ENCODE measurements around the gene LDAH. TPM values are rescaled to one million over a fixed set of nuclear protein-coding genes. Genes with fewer than 3 reads are reported as not detected.

LDAH gene
- polyA plus RNA-seq, 2 of the 4 experiments (the other 2 are of a cell fraction) = 29.6 to 42.4 TPM

- Histone ChIP-seq H3K4me2 (no peak overlapping the region; the same call in 2 of the 3 replicates), H3K4me1 (peaks cover 11% of the 10 kb centered on the region; the same call in 2 of the 3 replicates), H3K27ac (peak overlapping the region in 1 of 2 experiments; percentile 32; a peak in 1 of 6 replicates), H3K9me3 (no peaks in the 10 kb centered on the region), H3K4me3 (no peak overlapping the region)
- TF ChIP-seq EHMT2 (IDR thresholded peaks at IDR 0.05; ENCODE audit: low read depth) (no peak), USF2 (IDR thresholded peaks at IDR 0.05) (no peak), BHLHE40 (IDR thresholded peaks at IDR 0.05; ENCODE audit: low read depth, low read length) (no peak), HDAC2 (IDR thresholded peaks at IDR 0.05) (no peak), KDM1A (IDR thresholded peaks at IDR 0.05; ENCODE audit: low read depth) (no peak)
- ChIA-PET CTCF (interaction anchor here (0.7 to 17.8 kb wide), 46 partner anchors 8 to 348 kb away, joined by 3 to 355 read pairs (median 8); partner anchors contain the start of genes HS1BP3, PUM2 and RHOB), POLR2A (interaction anchor here (1.3 to 6.1 kb wide), 2 partner anchors 194 to 197 kb away, joined by 5 to 100 read pairs; partner anchors contain the start of gene RHOB)
- peak in 1 of 2 experiments; percentile 29 for DNase-seq (ENCODE audit: low read depth in 1 of 2, low spot score in 1 of 2)
- no peak for FAIRE-seq
- 85% methylated on average over 23 of the region's 23 CpGs for WGBS (ENCODE audit: missing lambda C conversion rate)
- ATAC-seq = peak in 1 of 2 experiments; percentile 3; a peak in 2 of 6 replicates
Measured at GRCh38 chr2:20641123-20641985, 181.5 kb downstream of the LDAH start.

GRCh38 chr2:20640411-20641122 lies 182.3 kb downstream of the LDAH start:
- no peaks in the 10 kb centered on the region for H3K9me3 ChIP-seq
- no peak overlapping the region for H3K4me3 ChIP-seq
- FAIRE-seq (no peak), ATAC-seq (no peak), DNase-seq (ENCODE audit: low read depth in 1 of 2, low spot score in 1 of 2) (no peak)
- no peak overlapping the region for H3K27ac ChIP-seq
- CTCF ChIA-PET = interaction anchor here (0.7 to 17.8 kb wide), 22 partner anchors 9 to 323 kb away, joined by 3 to 355 read pairs (median 26); partner anchors contain the start of genes HS1BP3 and RHOB
- no peak for TF ChIP-seq CHD2 (IDR thresholded peaks at IDR 0.05; ENCODE audit: low read length, partially characterized antibody)
- TF ChIP-seq KDM5A (IDR thresholded peaks at IDR 0.05) = no peak
- TF ChIP-seq ZSCAN20 (CRISPR knock-in tag; IDR thresholded peaks at IDR 0.05) = no peak
- no peak for TF ChIP-seq ESRRA (IDR thresholded peaks at IDR 0.05; ENCODE audit: borderline replicate concordance, low read length)
- no peak for TF ChIP-seq JUNB (IDR thresholded peaks at IDR 0.05)
- no peak for TF ChIP-seq TP53 (CRISPR knock-in tag; IDR thresholded peaks at IDR 0.05)
- no peak for TF ChIP-seq SREBF2 (IDR thresholded peaks at IDR 0.05)
- no peak for TF ChIP-seq HOXB5 (CRISPR knock-in tag; IDR thresholded peaks at IDR 0.05)
- TF ChIP-seq HMGXB4 (CRISPR knock-in tag; IDR thresholded peaks at IDR 0.05; ENCODE audit: borderline replicate concordance) = no peak
- no peak for TF ChIP-seq HES2 (IDR thresholded peaks at IDR 0.05)
- TF ChIP-seq REST (IDR thresholded peaks at IDR 0.05) = no peak
- TF ChIP-seq BCL3 (IDR thresholded peaks at IDR 0.05) = no peak
- TF ChIP-seq NPAS2 (CRISPR knock-in tag; IDR thresholded peaks at IDR 0.05; ENCODE audit: borderline replicate concordance) = no peak
- TF ChIP-seq EHF (CRISPR knock-in tag; IDR thresholded peaks at IDR 0.05) = no peak
- TF ChIP-seq CBX2 (IDR thresholded peaks at IDR 0.05; ENCODE audit: borderline replicate concordance, low read depth) = no peak
- no peak for TF ChIP-seq MAFK (IDR thresholded peaks at IDR 0.05; ENCODE audit: partially characterized antibody)
- no peak for TF ChIP-seq CHD4 (IDR thresholded peaks at IDR 0.05; ENCODE audit: borderline replicate concordance)
- no peak for TF ChIP-seq ZFP36 (IDR thresholded peaks at IDR 0.05; ENCODE audit: borderline replicate concordance, partially characterized antibody)
- TF ChIP-seq PBX3 (IDR thresholded peaks at IDR 0.05) = no peak
- POLR2A ChIA-PET = interaction anchor here (1.5 to 6.1 kb wide), 2 partner anchors 10 to 193 kb away, joined by 5 to 100 read pairs; partner anchors contain the start of genes HS1BP3 and RHOB
- WGBS (ENCODE audit: missing lambda C conversion rate) = 82% methylated on average over 12 of the region's 14 CpGs
- peaks cover 17% of the 10 kb centered on the region; the same call in 2 of the 3 replicates for H3K4me1 ChIP-seq
- H3K4me2 ChIP-seq = no peak overlapping the region

Data from A549 (cell line).